Central memory CD4-positive, alpha-beta T cell (primary cell): ENCODE measurements around the gene RIMS1.

Source experiments
- DNase-seq: peaks from one replicate; pipeline ENCODE4 v3.0.0; 2022
- total RNA-seq, 3 experiments: gene quantifications; one replicate each; lab custom pipeline; 2026; lab: John Stamatoyannopoulos, UW

RIMS1 gene
- total RNA-seq = 0 reads per million in 3 experiments

- no peak for DNase-seq
These were observed at the start of gene RIMS1 for GRCh38 chr6:71886184-71887005. RIMS1 (plus strand) TSS chr6:71886550; CDS start chr6:71887024, 474 bp downstream.

DNA sequence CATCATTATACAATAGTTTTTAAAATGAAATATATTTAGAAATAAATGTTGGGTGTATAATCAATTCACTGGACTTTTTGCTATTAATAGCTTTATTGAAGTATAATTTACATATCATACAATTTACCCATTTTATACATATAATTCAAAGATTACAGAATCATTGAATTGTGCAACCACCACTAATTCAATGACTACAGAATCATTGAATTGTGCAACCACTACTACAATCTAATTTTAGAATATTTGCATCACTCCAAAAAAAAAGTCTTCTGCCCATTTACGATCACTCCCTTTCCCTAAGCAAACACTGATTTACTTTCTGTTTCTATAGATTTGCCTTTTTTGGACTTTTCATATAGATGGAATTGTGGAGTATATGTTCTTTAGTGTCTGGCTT is 35.1 kb upstream of the RIMS1 start:
- DNase-seq = no peak

- DNase-seq = no peak
These were observed 33.4 kb upstream of the RIMS1 start for GRCh38 chr6:71852948-71853347.

DNA sequence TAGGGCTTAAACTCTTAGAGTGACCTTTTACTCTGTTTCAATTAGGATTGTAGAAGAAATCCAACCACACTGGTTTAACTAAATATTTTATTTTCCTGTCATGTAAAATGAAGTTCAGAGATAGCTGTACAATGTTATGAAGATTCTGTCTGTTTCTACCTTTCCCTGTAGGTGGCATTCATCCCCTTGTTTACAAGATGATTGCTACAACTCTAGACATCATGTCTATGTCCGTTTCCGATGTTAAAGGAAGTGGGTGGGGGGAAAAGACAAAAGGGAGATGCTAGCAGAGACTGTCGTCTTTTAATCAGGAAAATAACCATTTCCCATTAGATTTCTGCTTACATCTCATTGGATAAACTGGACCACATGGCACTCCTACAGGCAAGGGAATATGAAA is 30.9 kb upstream of the RIMS1 start:
- DNase-seq = no peak

DNA sequence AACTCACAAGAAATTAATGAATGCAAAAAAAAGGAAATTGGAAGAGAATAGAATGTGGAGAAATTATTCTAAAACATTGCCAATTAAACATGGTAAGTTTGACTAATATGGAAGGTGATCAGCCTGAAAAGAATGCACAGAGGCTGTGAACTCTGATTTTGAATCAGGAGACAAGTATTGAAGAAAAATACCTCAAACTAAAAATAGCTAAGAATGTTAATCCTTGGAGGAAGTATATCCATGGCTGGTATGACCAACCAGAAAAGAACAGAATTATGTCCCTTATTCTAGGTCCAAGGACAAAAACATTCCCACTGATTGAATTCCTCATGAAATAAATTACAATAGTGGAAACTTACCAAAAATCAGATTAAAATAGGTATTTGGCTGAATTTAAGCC is 7.3 kb upstream of the RIMS1 start:
- no peak for DNase-seq

DNA sequence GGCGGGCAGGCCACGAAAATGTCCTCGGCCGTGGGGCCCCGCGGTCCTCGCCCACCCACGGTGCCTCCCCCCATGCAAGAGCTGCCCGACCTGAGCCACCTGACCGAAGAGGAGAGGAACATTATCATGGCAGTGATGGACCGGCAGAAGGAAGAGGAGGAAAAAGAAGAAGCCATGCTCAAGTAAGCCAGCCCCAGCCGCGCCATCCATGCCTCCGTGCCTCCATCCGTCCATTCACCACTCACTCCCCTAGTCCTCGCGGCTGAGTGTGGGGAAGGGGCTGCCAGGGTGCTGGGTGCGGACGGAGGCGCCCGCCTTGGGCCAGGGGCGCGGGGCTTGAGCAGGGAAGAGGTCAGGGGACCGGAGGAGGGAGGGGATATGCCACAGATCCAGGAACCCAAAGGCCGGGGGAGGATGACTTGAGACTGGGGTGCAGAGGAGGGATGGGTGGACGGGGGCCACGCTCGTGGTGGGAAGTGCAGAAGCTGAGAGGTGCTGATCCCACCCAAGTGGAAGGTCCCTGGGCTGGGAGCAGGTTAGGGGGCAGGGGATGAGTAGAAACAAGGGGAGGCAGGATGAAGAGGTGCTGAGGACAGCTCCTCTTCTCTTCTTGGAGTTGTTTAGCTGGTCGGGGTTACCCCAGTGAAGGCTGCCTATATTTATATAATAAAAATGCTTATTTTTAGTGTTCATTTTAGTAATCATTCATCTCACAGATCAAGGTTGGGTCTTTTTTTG is 825 bp downstream of the RIMS1 start:
- DNase-seq = no peak

GRCh38 chr6:71887744-71888230 is 1.4 kb downstream of the RIMS1 start:
- no peak for DNase-seq

- DNase-seq = no peak
These were observed 2.5 kb downstream of the RIMS1 start for GRCh38 chr6:71888756-71889340.

- no peak for DNase-seq
These were observed 3.0 kb downstream of the RIMS1 start for GRCh38 chr6:71889366-71889765.

DNA sequence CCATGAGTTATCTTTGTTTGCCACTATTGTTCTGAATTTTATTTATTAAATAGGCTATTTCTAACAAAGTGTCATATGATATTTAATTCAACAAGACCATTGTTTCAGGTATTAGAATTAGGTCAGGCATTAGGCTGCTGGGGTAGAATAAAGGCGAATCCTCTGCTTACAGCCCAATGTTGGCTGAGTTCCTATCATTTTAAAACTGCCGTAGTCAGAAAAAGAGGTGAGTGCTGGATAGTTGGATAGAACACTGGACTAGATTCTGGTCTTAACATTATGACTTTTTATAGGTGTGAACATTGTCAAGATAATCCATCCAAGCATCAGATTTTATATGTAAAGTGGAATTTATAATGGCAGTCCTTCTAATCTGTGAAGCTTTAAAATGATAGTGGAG is 6.3 kb downstream of the RIMS1 start:
- no peak for DNase-seq

DNA sequence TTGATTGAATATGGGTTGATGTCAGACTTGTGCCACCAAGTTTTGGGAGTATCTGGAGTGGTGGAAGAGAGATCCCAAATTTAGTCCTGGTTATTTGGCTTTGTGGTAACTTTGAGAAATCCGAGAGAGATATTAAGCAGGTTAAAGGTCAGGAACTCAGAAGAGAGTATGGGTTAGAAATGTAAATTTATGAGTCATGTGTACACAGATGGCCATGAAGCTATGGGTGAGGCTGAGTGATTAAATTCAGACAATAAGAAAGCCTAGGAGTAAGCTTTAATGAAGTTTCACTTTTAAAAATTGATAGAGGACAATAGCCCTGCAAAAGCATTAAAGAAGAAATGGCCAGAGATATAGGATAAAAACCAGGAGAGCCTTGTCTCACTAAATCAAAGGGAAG is 14.3 kb downstream of the RIMS1 start:
- DNase-seq = no peak

DNA sequence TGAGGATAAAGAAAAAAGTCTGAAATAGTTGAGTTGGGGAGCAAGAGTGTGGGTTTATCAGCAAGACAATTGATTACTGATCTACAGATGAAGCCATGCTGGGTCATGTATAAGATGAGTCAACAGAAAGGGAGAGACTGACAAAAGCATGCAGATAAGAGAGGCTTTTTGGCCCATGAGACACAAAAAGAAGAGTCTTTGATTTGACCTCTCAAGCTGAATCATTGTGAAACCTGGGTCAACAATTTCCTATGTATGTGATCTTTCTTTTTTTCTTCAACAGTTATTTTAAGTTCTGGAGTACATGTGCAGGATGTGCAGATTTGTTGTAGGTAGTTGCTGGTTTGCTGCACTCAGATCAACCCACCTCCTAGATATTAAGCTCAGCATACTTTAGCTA is 15.9 kb downstream of the RIMS1 start:
- no peak for DNase-seq

DNA sequence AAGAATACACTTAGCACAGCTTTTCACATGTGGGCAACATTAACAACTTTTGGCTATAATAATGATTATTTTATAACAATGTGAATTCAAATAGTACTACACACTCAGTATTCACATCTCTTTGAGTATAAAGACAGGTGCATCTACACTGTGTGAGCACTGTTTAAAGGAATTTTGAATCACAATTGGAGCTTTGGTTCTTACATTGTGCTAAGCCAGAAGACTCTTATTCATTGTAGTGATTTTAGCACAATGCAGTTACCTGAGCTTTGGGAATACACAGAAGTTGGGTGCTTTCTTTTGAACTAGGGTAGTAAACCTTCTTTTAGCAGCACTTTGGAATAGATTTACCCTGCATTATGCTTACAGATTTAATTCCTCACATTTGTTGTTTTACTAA is 20.5 kb downstream of the RIMS1 start:
- no peak for DNase-seq

GRCh38 chr6:71908162-71908765 is 21.9 kb downstream of the RIMS1 start:
- no peak for DNase-seq

- no peak for DNase-seq
These were observed 27.3 kb downstream of the RIMS1 start for GRCh38 chr6:71913444-71914234.

GRCh38 chr6:71929047-71929446 is 42.7 kb downstream of the RIMS1 start:
- no peak for DNase-seq

DNA sequence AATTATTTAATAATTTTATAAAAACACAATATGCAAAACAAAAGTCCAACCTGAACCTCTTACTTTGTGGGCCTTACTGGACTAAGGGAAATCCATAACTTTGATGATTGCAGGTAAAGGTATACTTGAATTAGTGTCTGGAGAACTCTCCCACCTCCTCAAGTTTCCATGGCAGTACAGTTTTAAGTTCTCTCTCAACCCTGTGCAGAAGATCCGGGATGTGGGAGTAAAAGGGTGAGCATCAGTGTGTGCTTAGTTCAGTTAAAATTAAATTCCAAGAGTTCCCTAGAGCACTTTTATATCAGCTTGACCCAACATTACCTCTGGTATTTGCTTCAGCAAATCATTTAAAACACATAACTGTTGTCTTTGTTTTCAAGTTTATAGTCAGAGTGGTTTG is 47.5 kb downstream of the RIMS1 start:
- DNase-seq = no peak

DNA sequence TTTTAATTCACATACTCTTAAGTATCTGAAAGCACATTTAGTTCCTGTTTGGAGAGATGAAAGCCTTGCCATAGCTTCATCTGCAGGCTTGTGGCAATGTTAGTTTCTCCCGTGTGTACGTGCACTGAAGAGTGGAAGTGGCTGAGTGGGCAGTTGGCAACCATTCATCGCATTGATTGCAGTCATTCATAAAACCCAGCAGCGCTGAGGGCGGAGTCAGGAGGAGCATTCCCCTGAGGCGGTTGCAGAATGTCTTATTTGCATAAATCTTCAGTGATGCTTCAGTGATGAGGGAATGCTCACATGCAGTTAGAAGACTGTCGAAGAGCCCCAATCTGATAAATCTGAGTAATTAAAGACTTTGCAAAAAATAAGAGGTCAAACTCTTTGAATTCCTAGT is 79.1 kb downstream of the RIMS1 start:
- DNase-seq = no peak

DNA sequence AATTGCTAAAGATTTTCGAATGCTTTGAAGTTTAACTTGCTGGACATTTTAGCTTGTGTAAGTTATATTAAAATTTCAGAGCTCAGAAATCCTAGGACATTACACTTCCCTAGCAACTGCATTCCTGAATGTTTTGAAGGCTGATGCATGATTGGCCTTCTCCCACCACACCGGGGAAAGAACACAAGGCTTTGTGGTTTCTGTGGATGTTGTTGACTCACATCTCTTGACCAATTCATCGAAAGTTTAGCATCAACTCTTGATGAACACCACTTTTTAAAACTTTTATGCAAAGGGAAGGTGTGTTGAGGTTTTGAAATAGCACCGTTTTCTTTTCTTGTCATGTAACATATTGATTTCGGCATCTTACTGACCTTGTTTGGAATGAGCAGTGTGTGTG is 81.1 kb downstream of the RIMS1 start:
- DNase-seq = no peak

DNA sequence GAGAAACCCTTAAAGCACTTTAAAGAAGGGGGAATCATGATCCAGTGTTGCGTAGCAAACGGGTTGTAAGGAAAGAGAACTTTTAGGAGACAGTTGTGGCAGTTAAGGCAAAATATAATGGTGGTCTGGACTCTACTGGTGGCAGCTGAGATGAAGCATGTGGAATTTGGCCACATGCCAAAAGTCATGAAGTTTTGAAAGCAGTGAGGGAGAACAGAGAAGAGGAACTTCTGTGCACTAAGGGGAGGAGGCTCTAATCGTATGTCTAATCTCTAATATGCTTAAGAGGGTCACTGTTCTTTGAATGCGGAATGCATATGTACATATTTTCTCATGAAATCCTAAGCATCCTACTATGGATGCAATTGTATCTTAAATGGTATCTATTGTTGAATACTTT is 91.5 kb downstream of the RIMS1 start:
- DNase-seq = no peak

DNA sequence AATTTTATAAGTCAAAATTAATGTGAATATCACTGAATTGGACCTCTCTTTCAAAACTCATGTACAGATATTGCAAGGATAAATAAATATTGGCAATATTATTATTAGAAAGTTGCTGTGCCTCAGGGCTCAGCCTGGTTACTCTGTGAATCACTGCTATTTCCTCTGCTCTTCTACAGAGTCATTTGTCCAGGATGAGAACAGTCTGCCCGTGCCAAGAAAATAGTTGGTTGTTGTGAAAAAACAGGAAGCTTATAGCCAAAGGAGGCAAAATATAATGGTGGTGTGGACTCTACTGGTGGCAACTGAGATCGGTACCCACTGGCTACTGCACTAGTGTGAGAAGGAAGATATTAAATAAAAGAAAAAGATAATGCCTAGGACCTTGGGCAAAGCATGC is 93.6 kb downstream of the RIMS1 start:
- DNase-seq = no peak

GRCh38 chr6:71982389-71982788 is 96.0 kb downstream of the RIMS1 start:
- no peak for DNase-seq
